SK-N-SH (cell line): ENCODE results near the gene TMEM190.

Experiments used
- CTCF ChIP-seq: fragments of 200-600 bp; sonication (generic); IDR thresholded peaks from 2 replicates; pipeline ENCODE4 v1.6.1; 2017; ENCODE audit warnings: antibody characterized with exemption, mild to moderate bottlenecking, moderate library complexity
- EP300 ChIP-seq, 2 experiments: IDR thresholded peaks; 2 replicates each; pipeline versions ENCODE4 v1.4.0 to v1.6.1; 2012; ENCODE audit warnings: borderline replicate concordance in 1 of 2, low read depth in 1 of 2, low read length in 1 of 2
- EZH2phosphoT487 ChIP-seq: fragments of 200-600 bp; sonication (generic); IDR thresholded peaks from 2 replicates; pipeline ENCODE4 v1.6.1; 2017; ENCODE audit warnings: low read depth, mixed run types, mild to moderate bottlenecking, antibody characterized with exemption, moderate library complexity, borderline replicate concordance
- FOXJ3 ChIP-seq: sonication (generic); formaldehyde crosslinking; IDR thresholded peaks from 2 replicates; pipeline ENCODE4 v1.5.1; 2020; ENCODE audit warnings: mild to moderate bottlenecking, missing genetic modification reagents
- POLR2AphosphoS5 ChIP-seq: IDR thresholded peaks from 2 replicates; pipeline ENCODE4 v1.6.1; 2012; ENCODE audit warnings: low read depth, low read length
- RFX5 ChIP-seq: IDR thresholded peaks from 2 replicates; pipeline ENCODE4 v1.6.1; 2012; ENCODE audit warnings: mild to moderate bottlenecking, improper control_type of control experiment, low read length
- RXRA ChIP-seq: IDR thresholded peaks from 2 replicates; pipeline ENCODE4 v1.4.0; 2012; ENCODE audit warnings: low read depth, mild to moderate bottlenecking, borderline replicate concordance
- SMC3 ChIP-seq: IDR thresholded peaks from 2 replicates; pipeline ENCODE4 v1.6.1; 2012; ENCODE audit warnings: low read depth, low read length, improper control_type of control experiment
- YY1 ChIP-seq: IDR thresholded peaks from 2 replicates; pipeline ENCODE4 v1.4.0; 2012; ENCODE audit warnings: low read depth, mild to moderate bottlenecking
- TF ChIP-seq, protein P1 (sequence below): IDR thresholded peaks from 2 replicates; pipeline ENCODE4 v1.4.0; 2012; ENCODE audit warnings: low read depth, borderline replicate concordance
- TF ChIP-seq, protein P2 (sequence below): IDR thresholded peaks from 2 replicates; pipeline ENCODE4 v1.6.1; 2012; ENCODE audit warnings: mild to moderate bottlenecking, low read depth, low read length, moderate library complexity

DNA sequence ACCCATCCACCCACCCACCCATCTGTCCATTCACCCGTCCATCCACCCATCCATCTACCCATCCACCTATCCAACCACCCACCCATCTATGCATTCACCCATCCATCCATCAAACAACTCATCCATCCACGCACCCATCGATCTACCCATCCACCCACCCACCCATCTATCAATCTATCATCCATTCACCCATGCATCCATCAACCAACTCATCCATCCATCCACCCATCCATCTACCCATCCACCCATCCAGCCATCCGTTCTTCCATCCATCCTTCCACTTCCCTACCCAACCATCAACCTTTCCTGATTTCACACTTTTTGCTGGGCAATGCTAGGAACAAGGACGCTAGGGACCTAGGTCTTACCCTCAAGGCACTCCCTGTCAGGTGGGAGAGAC, 5.4 kb downstream of the TMEM190 start:
- no peak for TF ChIP-seq RXRA
- TF ChIP-seq CTCF, result no peak
- no peak for TF ChIP-seq EZH2phosphoT487
- no peak for TF ChIP-seq YY1
- TF ChIP-seq, protein P1, sequence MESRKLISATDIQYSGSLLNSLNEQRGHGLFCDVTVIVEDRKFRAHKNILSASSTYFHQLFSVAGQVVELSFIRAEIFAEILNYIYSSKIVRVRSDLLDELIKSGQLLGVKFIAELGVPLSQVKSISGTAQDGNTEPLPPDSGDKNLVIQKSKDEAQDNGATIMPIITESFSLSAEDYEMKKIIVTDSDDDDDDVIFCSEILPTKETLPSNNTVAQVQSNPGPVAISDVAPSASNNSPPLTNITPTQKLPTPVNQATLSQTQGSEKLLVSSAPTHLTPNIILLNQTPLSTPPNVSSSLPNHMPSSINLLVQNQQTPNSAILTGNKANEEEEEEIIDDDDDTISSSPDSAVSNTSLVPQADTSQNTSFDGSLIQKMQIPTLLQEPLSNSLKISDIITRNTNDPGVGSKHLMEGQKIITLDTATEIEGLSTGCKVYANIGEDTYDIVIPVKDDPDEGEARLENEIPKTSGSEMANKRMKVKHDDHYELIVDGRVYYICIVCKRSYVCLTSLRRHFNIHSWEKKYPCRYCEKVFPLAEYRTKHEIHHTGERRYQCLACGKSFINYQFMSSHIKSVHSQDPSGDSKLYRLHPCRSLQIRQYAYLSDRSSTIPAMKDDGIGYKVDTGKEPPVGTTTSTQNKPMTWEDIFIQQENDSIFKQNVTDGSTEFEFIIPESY, result no peak
- no peak for TF ChIP-seq EP300 (IDR thresholded peaks at IDR 0.05; ENCODE audit: borderline replicate concordance in 1 of 2, low read depth in 1 of 2, low read length in 1 of 2)
- TF ChIP-seq, protein P2, sequence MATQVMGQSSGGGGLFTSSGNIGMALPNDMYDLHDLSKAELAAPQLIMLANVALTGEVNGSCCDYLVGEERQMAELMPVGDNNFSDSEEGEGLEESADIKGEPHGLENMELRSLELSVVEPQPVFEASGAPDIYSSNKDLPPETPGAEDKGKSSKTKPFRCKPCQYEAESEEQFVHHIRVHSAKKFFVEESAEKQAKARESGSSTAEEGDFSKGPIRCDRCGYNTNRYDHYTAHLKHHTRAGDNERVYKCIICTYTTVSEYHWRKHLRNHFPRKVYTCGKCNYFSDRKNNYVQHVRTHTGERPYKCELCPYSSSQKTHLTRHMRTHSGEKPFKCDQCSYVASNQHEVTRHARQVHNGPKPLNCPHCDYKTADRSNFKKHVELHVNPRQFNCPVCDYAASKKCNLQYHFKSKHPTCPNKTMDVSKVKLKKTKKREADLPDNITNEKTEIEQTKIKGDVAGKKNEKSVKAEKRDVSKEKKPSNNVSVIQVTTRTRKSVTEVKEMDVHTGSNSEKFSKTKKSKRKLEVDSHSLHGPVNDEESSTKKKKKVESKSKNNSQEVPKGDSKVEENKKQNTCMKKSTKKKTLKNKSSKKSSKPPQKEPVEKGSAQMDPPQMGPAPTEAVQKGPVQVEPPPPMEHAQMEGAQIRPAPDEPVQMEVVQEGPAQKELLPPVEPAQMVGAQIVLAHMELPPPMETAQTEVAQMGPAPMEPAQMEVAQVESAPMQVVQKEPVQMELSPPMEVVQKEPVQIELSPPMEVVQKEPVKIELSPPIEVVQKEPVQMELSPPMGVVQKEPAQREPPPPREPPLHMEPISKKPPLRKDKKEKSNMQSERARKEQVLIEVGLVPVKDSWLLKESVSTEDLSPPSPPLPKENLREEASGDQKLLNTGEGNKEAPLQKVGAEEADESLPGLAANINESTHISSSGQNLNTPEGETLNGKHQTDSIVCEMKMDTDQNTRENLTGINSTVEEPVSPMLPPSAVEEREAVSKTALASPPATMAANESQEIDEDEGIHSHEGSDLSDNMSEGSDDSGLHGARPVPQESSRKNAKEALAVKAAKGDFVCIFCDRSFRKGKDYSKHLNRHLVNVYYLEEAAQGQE, result no peak
- no peak for TF ChIP-seq FOXJ3
- no peak for TF ChIP-seq POLR2AphosphoS5
- TF ChIP-seq SMC3, result no peak
- TF ChIP-seq RFX5, result no peak
